Activated CD4-positive, alpha-beta T cell treated with anti-CD3 and anti-CD28 coated beads, Interleukin-2, amount 10 ng/mL, durations not matched to agents 24 days and 14 days (primary cell): ENCODE measurements around the gene TCF23. TPM values are rescaled to one million over a fixed set of nuclear protein-coding genes. Genes with fewer than 3 reads are reported as not detected.
A peak's percentile ranks its signal among the peaks of the same experiment; 100 is the strongest.

ENCODE experiments used
- DNase-seq: peaks from one replicate; pipeline ENCODE4 v3.0.0; 2022
- H3K27ac Mint-ChIP-seq: one replicate; pipeline ENCODE4 v1.8.0; 2022; ENCODE audit warnings: mild to moderate bottlenecking, mixed read lengths
- H3K27me3 Mint-ChIP-seq: one replicate; pipeline ENCODE4 v1.8.0; 2022; ENCODE audit warnings: mixed read lengths
- H3K36me3 Mint-ChIP-seq: one replicate; pipeline ENCODE4 v1.8.0; 2022; ENCODE audit warnings: low read depth, mild to moderate bottlenecking, mixed read lengths
- H3K4me1 Mint-ChIP-seq: one replicate; pipeline ENCODE4 v1.8.0; 2021; ENCODE audit warnings: mixed read lengths
- H3K4me3 Mint-ChIP-seq: one replicate; pipeline ENCODE4 v1.8.0; 2022; ENCODE audit warnings: mild to moderate bottlenecking, moderate library complexity, mixed read lengths
- H3K9me3 Mint-ChIP-seq: one replicate; pipeline ENCODE4 v1.8.0; 2021; ENCODE audit warnings: mixed read lengths
- intact Hi-C: fragments of 100-400 bp; cut with micrococcal nuclease; formaldehyde crosslinking; loops from one replicate; pipeline ENCODE4 v1.15.1; 2023
- total RNA-seq: library from RNA; stranded (reverse); gene quantifications from 2 replicates; pipeline ENCODE4 v1.2.3, GENCODE V29; 2022

The TCF23 gene
- total RNA-seq, 1 donor from 2014 or later = not detected

DNA sequence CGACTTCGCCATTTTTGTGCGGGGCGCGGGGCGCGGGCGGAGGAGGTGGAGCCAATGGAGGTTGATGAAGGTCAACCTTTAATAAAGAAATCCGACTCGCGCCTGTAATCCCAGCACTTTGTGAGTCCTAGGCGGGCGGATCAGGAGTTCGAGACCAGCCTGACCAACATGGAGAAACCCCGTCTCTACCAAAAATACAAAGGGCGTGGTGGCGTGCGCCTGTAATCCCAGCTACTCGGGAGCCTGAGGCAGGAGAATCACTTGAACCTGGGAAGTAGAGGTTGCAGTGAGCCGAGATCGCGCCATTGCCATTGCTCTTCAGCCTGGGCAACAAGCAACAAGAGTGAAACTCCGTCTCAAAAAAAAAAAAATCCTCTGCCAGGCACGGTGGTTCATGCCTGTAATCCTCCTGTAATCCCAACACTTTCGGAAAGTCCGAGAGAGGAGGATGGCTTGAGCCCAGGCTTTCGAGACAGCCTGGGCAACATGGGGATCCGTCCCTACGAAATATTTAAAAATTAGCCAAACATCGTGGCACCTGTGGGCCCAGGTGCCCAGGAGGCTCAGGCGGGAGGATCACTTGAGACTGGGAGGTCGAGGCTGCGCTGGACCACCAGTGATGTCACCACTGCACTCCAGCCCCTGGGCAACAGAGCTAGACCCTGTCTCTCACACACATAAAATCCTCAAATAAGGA is 13.9 kb upstream of the TCF23 start:
- peaks cover 34% of the 10 kb centered on the region for H3K36me3 Mint-ChIP-seq
- DNase-seq = no peak
- H3K27me3 Mint-ChIP-seq = peaks cover 3% of the 10 kb centered on the region
- no peaks in the 10 kb centered on the region for H3K9me3 Mint-ChIP-seq
- peaks cover 16% of the 10 kb centered on the region for H3K4me1 Mint-ChIP-seq
- H3K4me3 Mint-ChIP-seq = peak overlapping the region; percentile 93
- H3K27ac Mint-ChIP-seq = peak overlapping the region; percentile 98
- intact Hi-C loops = loop anchor here (1.0 kb wide), 3 partner anchors 12 to 77 kb away; partner anchors contain the start of genes ABHD1, ATRAID, KHK and SLC5A6

DNA sequence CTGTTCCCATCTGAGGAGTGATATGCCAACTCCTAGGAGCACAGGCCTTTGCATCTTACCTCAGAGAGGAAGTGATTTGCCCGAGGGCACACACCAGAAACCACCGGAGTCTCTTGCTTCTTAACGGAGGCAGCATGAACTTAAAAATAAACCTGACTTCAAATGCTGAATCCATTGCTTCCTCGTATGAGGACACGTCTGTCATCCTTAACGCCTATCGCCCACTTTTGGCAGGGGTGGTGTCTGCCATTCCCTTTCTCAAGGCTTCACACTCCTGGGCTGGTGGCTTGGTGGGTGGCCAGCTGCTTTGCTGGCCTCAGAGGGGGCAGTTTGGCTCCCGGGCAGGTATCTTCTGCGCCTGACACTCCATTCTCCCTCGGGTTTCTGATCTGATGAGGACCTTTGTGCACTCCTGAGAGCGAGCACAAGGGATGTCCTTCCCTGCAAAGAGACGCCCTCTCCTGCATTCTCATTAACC is 13.3 kb upstream of the TCF23 start:
- Mint-ChIP-seq H3K4me3 (peak overlapping the region; percentile 93), H3K9me3 (no peaks in the 10 kb centered on the region), H3K27ac (peak overlapping the region; percentile 98), H3K36me3 (peaks cover 29% of the 10 kb centered on the region), H3K27me3 (peaks cover 3% of the 10 kb centered on the region), H3K4me1 (peaks cover 16% of the 10 kb centered on the region)
- DNase-seq = peak; percentile 62
- intact Hi-C loops = no loop called here

DNA sequence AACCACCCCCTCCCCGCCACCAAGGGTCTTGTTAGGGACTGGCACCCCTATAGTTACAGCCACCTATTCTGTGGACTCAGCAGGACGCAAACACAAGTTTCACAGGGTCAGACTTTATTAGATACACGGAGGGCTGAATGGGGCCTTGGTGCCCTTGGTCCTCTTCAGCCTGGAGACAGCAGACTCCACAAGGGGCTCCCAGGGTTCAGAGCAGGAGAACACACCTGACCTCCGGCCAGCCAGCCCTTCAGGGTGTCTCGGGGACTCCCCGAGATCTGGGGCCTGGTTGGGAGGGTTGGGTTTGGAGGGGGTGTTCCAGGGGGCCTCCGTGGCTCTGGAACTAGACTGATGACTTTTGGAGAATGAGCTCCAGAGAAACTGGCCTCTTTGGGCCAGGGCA is 12.1 kb upstream of the TCF23 start:
- Mint-ChIP-seq H3K9me3 (no peaks in the 10 kb centered on the region), H3K4me1 (peaks cover 16% of the 10 kb centered on the region), H3K27ac (no peak overlapping the region), H3K36me3 (peaks cover 19% of the 10 kb centered on the region), H3K4me3 (no peak overlapping the region), H3K27me3 (peaks cover 3% of the 10 kb centered on the region)
- DNase-seq = no peak
- intact Hi-C loops = no loop called here

DNA sequence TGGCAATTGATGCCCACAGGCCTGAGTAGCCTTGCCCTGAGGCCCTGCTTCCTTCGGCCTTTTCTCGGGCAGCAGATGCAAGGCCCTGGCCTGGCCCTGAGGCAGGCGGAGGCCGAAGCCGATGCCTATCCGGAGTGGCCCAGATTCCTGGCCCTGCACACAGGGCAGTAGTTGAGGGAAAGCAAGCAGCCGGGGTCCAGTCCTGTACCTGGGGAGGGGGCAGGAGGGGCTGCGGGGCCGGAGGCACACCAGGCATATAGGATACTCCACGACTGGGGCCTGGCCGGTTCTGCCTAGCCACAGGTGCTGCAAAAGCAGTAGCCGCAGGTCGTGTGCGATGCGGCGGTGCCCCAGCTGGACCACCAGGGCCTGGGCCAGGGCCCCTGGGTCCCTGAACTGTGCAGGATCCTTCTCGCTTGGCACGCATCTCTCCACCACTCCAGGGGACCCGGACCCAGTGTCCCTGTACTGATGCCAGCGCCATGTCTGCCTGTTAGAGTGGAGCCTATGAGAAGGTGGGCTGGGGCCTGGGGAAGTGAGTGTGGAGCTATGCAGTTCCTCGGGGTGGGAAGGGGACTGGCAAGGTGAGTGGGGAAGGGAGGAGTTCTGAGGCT is 11.4 kb upstream of the TCF23 start:
- Mint-ChIP-seq H3K36me3 (peaks cover 15% of the 10 kb centered on the region), H3K4me3 (no peak overlapping the region), H3K27ac (no peak overlapping the region), H3K27me3 (peaks cover 3% of the 10 kb centered on the region), H3K4me1 (peaks cover 16% of the 10 kb centered on the region), H3K9me3 (no peaks in the 10 kb centered on the region)
- no peak for DNase-seq
- intact Hi-C loops = no loop called here

DNA sequence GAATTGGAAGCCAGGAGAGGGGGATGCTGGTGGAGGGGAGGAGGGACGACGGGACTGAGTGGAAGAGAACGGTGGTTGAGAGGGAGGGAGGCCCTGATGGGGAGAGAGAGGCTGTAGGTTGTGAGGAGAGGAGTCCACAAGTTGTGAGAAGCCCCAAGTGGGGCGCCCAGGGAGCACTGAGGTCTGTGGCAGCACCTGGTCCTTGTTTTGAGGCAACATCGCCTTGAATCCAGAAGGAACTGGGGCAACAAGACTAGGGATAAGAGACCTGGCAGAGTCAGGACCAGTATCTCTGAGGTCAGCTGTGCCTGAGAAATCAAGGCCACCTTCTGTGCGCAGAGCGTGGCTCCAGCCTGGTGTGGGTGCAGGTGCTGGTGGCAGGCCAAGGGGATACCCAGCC is 10.7 kb upstream of the TCF23 start:
- Mint-ChIP-seq H3K9me3 (no peaks in the 10 kb centered on the region), H3K27ac (no peak overlapping the region), H3K4me3 (no peak overlapping the region), H3K4me1 (peaks cover 12% of the 10 kb centered on the region), H3K36me3 (peaks cover 8% of the 10 kb centered on the region), H3K27me3 (peaks cover 9% of the 10 kb centered on the region)
- no peak for DNase-seq
- intact Hi-C loops = no loop called here

DNA sequence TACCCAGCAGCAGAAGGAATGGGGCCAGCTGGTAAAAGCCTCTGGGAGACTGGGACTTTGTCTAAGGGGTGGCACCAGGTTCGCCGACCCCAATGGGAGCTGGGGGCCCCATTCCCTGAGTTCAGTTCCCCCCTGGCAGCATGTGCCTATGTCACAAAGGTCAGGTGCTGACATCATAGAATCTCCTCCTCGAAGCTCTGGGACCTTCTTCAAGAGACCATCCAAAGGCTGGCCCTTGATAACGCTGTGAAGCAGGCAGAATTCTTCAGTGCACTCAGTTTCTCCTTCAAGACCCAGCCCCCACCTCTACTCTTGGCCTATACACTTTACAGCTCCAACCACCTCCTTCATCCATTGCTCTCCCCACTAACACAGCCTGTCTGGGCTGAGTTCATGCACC is 9.5 kb upstream of the TCF23 start, which contains the start of gene PRR30:
Gene PRR30 (minus strand): TSS at position 101 of the 400 bp plus-strand sequence. CDS start 1,081 bp downstream, outside the sequence.
- no peaks in the 10 kb centered on the region for H3K9me3 Mint-ChIP-seq
- H3K36me3 Mint-ChIP-seq = peaks cover 2% of the 10 kb centered on the region
- no peak for DNase-seq
- H3K4me3 Mint-ChIP-seq = no peak within 1 kb of the TSS
- intact Hi-C loops = no loop called here
- H3K27ac Mint-ChIP-seq = no peak within 1 kb of the TSS
- H3K27me3 Mint-ChIP-seq = peaks cover 19% of the 10 kb centered on the region
- H3K4me1 Mint-ChIP-seq = peaks cover 5% of the 10 kb centered on the region

DNA sequence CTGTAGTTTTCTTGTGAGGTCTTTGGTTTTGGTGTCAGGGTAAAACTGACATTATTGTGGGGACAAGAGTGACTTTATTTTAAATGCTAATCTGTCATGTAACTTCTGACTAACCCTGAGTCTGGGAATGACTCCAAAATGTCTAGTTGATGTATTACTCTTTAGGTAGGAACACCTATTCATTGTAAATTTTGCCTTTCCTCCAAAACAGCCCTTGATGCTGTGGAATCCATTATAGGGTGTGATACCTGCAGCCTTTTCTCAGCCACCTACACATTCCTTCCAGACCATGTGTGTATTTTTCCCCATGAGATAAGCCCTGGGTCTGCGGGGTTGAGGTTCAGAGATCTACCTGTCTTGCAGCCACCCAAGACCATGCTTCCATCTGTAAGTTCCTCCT is 5.5 kb upstream of the TCF23 start:
- H3K27me3 Mint-ChIP-seq = peaks cover 21% of the 10 kb centered on the region
- H3K4me3 Mint-ChIP-seq = no peak overlapping the region
- intact Hi-C loops = no loop called here
- H3K4me1 Mint-ChIP-seq = no peaks in the 10 kb centered on the region
- H3K36me3 Mint-ChIP-seq = no peaks in the 10 kb centered on the region
- H3K27ac Mint-ChIP-seq = no peak overlapping the region
- DNase-seq = no peak
- no peaks in the 10 kb centered on the region for H3K9me3 Mint-ChIP-seq

DNA sequence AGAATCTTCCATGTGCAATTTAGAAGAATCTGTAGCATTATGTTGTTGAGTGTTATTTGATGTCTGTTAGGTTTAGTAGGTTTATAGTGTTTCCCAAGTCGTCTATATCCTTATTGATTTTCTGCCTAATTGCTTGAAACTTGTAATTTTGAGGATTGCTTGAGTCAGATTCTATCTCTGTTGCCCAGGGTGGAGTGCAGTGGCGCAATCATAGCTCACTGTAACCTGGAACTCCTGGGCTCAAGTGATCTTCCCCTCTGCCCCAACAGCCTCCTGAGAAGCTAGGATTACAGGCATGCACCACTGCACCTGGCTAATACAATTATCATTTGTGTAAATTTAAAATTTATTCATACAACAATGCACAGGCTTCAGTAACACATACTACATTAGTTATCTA is 3.1 kb upstream of the TCF23 start:
- intact Hi-C loops = no loop called here
- DNase-seq = no peak
- Mint-ChIP-seq H3K4me1 (no peaks in the 10 kb centered on the region), H3K27ac (no peak overlapping the region), H3K36me3 (no peaks in the 10 kb centered on the region), H3K27me3 (peaks cover 17% of the 10 kb centered on the region), H3K4me3 (no peak overlapping the region), H3K9me3 (no peaks in the 10 kb centered on the region)

DNA sequence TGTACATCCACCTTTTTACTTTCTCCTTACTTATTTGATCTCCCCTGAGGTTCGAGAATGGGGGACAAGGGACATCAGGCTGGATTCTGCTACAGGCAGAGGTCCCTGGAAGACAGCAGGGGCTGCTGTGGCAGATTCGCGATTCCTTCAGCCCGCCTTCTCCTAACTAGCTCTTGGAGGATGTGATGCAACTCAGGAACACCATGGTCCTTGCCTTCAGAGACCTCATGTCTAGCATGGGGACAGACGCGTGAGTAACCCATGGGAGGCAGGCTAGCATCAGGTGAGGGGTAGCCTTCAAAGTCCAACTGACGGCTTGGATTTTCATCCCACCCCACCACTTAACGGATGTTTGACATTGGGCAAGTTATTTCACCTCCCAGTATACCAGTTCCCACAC is 869 bp upstream of the TCF23 start:
- intact Hi-C loops = no loop called here
- Mint-ChIP-seq H3K36me3 (no peaks in the 10 kb centered on the region), H3K27ac (no peak overlapping the region), H3K4me3 (no peak overlapping the region), H3K4me1 (peaks cover 5% of the 10 kb centered on the region), H3K9me3 (no peaks in the 10 kb centered on the region), H3K27me3 (peaks cover 15% of the 10 kb centered on the region)
- no peak for DNase-seq

DNA sequence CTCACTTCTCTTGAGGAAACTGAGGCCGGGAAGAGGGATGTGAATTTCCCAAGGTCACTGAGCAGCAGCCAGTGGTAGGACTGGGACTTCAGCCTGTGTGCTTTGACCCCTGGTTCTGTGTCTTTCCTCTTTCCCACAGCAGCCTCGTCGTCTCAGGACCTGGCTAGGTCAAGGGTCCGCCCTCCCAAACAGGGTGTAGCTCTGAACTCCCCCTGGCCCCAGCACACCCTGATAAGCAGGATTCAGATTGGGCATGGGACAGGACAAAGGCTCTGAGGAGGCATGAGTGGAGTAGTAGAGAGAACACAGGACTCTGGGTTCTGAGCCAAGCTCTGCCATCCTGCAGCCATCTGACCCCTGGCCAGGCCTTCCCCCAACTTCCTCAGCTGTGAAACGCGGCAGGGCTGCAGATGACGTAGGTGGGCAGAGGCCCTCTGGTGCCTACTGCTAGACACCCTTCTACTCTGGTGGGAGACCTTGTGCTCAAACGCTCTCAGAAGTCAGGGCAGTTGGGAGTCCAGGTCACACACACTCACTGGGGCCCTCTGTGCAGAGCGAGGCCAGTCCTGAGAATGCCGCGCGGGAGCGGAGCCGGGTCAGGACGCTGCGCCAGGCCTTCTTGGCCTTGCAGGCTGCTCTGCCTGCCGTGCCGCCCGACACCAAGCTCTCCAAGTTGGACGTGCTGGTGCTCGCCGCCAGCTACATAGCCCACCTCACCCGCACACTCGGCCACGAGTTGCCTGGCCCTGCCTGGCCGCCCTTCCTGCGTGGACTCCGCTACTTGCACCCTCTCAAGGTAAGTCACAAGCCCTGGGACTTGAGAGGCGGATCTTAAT is 984 bp downstream of the TCF23 start:
- no peaks in the 10 kb centered on the region for H3K36me3 Mint-ChIP-seq
- no peaks in the 10 kb centered on the region for H3K9me3 Mint-ChIP-seq
- no peak for DNase-seq
- H3K4me3 Mint-ChIP-seq = no peak overlapping the region
- H3K27me3 Mint-ChIP-seq = peaks cover 3% of the 10 kb centered on the region
- no peak overlapping the region for H3K27ac Mint-ChIP-seq
- intact Hi-C loops = no loop called here
- peaks cover 5% of the 10 kb centered on the region for H3K4me1 Mint-ChIP-seq

DNA sequence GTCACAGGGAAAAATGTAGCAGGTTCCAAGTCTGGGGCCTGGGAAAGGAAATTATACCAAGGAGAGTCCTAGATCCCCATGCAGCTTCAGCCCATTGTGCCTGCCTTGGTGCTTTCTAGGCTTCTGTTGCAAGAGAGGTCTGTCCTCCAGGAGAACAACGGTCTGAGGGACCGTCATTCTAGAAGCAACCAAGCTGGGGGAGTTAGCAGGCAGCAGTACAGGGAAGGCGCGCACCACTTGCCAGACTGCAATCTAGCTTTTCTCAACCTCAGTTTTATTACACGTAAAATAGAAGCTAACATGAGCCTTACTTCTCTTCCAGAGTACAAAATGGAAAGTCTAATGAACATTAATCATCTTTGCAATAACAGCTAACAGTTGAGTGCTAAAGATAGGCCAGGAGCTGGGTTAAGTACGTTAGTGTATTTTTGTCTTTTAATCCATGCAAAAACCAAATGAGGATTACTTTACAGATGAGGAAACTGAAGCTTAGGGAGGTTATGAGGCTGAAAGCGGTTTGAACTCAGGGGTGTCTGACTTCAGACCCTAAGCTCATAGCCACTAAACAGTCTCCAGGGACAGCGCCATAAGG is 1.9 kb downstream of the TCF23 start:
- peaks cover 5% of the 10 kb centered on the region for H3K4me1 Mint-ChIP-seq
- no peaks in the 10 kb centered on the region for H3K36me3 Mint-ChIP-seq
- intact Hi-C loops = no loop called here
- no peak for DNase-seq
- no peak overlapping the region for H3K27ac Mint-ChIP-seq
- no peak overlapping the region for H3K4me3 Mint-ChIP-seq
- no peaks in the 10 kb centered on the region for H3K9me3 Mint-ChIP-seq
- H3K27me3 Mint-ChIP-seq = peaks cover 2% of the 10 kb centered on the region

DNA sequence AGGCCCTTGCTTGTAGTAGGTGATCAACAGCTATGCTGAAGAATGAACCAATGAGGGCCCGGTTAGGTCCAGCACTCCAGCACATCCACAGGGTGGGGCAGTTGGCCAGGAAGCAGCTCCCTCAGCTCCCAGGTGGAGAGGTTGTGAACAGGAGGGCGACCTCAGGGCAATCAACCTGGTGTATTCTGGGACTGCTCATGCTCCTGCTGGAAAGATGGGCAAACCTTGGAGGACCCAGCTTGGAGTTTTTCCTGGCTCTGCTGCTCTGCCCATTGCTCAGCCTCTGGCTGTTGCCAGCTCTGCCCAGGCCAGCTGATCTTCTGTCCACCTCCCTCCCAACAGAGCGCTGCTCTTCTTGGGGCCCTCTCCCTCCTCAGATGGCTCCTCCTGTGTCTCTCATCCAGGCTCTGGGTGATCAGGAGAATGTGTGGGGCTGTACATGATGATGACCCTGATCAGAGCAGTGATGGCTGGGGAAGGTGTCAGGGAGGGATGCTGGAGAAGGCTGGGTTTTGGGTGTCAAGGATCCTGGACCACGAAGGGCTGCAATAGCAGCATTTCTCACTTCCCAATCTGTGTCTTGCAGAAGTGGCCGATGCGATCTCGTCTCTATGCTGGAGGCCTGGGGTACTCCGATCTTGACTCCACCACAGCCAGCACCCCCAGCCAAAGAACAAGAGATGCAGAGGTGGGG is 3.4 kb downstream of the TCF23 start:
- H3K27ac Mint-ChIP-seq = no peak overlapping the region
- H3K36me3 Mint-ChIP-seq = no peaks in the 10 kb centered on the region
- no peak for DNase-seq
- H3K4me3 Mint-ChIP-seq = no peak overlapping the region
- peaks cover 5% of the 10 kb centered on the region for H3K4me1 Mint-ChIP-seq
- intact Hi-C loops = no loop called here
- peaks cover 2% of the 10 kb centered on the region for H3K27me3 Mint-ChIP-seq
- no peaks in the 10 kb centered on the region for H3K9me3 Mint-ChIP-seq

DNA sequence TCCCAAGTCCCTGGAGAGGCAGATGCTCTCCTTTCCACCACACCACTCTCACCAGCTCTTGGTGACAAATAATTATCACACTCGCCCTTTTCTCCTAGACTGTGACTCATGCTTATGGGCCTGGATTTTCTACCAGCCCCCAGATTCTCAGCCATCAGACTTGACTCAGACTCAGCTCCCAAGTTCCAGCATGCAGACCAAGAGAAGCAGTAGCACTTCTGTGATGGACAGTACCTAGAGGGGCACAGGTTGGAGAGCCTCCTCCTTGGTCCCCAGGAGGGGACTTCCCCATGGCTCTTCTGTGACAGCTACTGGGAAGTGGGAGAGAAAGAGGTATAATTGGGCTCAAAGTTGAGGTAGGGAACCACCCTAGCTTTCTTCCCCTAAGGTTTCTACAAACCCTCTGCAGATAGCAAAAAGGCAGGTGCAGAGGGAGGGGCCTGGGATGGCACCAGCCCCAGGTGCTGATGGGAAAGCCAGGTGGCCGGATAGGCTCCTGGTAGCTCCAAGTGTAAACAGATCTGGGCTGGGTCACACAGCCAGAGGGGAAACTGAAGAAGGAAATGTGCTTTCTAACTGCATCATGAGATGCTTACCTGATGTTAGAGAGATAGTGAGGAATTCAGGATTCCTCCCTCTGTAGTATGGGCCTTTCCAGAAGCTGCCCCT is 4.1 kb downstream of the TCF23 start:
- intact Hi-C loops = no loop called here
- peaks cover 5% of the 10 kb centered on the region for H3K4me1 Mint-ChIP-seq
- peaks cover 3% of the 10 kb centered on the region for H3K27me3 Mint-ChIP-seq
- H3K9me3 Mint-ChIP-seq = no peaks in the 10 kb centered on the region
- no peaks in the 10 kb centered on the region for H3K36me3 Mint-ChIP-seq
- no peak for DNase-seq
- no peak overlapping the region for H3K4me3 Mint-ChIP-seq
- no peak overlapping the region for H3K27ac Mint-ChIP-seq
